ENCODE data around the gene SLC39A1. TPM values are rescaled to one million over a fixed set of nuclear protein-coding genes. Genes with fewer than 3 reads are reported as not detected.

The SLC39A1 gene
- total RNA-seq, 1 donor from 2014 or later: 28.1 TPM

- Mint-ChIP-seq H3K9me3 (ENCODE audit: unreplicated experiment) (peaks cover 7% of the 10 kb centered on the region), H3K4me3 (ENCODE audit: unreplicated experiment) (no peak overlapping the region), H3K36me3 (ENCODE audit: unreplicated experiment) (no peaks in the 10 kb centered on the region), H3K27me3 (ENCODE audit: unreplicated experiment) (peaks cover 7% of the 10 kb centered on the region), H3K27ac (ENCODE audit: unreplicated experiment) (no peak overlapping the region), H3K4me1 (ENCODE audit: low read depth, unreplicated experiment) (peaks cover 3% of the 10 kb centered on the region)
- TF ChIP-seq CTCF (IDR thresholded peaks at IDR 0.05; ENCODE audit: partially characterized antibody, unreplicated experiment): no peak
- no peak for DNase-seq
Observed at GRCh38 chr1:153944827-153945117, 18.6 kb downstream of the SLC39A1 start.

GRCh38 chr1:153944005-153944826 lies 19.1 kb downstream of the SLC39A1 start:
- Mint-ChIP-seq H3K9me3 (ENCODE audit: unreplicated experiment) (peaks cover 7% of the 10 kb centered on the region), H3K4me1 (ENCODE audit: low read depth, unreplicated experiment) (peaks cover 3% of the 10 kb centered on the region), H3K27me3 (ENCODE audit: unreplicated experiment) (peaks cover 7% of the 10 kb centered on the region), H3K36me3 (ENCODE audit: unreplicated experiment) (no peaks in the 10 kb centered on the region), H3K27ac (ENCODE audit: unreplicated experiment) (no peak overlapping the region), H3K4me3 (ENCODE audit: unreplicated experiment) (peak overlapping the region; percentile 26)
- TF ChIP-seq CTCF (IDR thresholded peaks at IDR 0.05; ENCODE audit: partially characterized antibody, unreplicated experiment): no peak
- DNase-seq: no peak

- no peak overlapping the region for H3K27ac Mint-ChIP-seq (ENCODE audit: unreplicated experiment)
Observed at GRCh38 chr1:153942766-153943549, 20.4 kb downstream of the SLC39A1 start.

GRCh38 chr1:153941826-153942725 lies 21.3 kb downstream of the SLC39A1 start:
- Mint-ChIP-seq H3K4me3 (ENCODE audit: unreplicated experiment) (no peak overlapping the region), H3K9me3 (ENCODE audit: unreplicated experiment) (peaks cover 6% of the 10 kb centered on the region), H3K27ac (ENCODE audit: unreplicated experiment) (no peak overlapping the region), H3K36me3 (ENCODE audit: unreplicated experiment) (no peaks in the 10 kb centered on the region), H3K4me1 (ENCODE audit: low read depth, unreplicated experiment) (peaks cover 3% of the 10 kb centered on the region), H3K27me3 (ENCODE audit: unreplicated experiment) (peaks cover 9% of the 10 kb centered on the region)
- DNase-seq: no peak
- TF ChIP-seq CTCF (IDR thresholded peaks at IDR 0.05; ENCODE audit: partially characterized antibody, unreplicated experiment): no peak

More at GRCh38 chr1:153942766-153943549, 20.4 kb downstream of the SLC39A1 start:
- H3K27me3 Mint-ChIP-seq (ENCODE audit: unreplicated experiment): peaks cover 9% of the 10 kb centered on the region
- DNase-seq: no peak
- no peaks in the 10 kb centered on the region for H3K36me3 Mint-ChIP-seq (ENCODE audit: unreplicated experiment)
- no peak overlapping the region for H3K4me3 Mint-ChIP-seq (ENCODE audit: unreplicated experiment)
- peaks cover 3% of the 10 kb centered on the region for H3K4me1 Mint-ChIP-seq (ENCODE audit: low read depth, unreplicated experiment)
- no peak for TF ChIP-seq CTCF (IDR thresholded peaks at IDR 0.05; ENCODE audit: partially characterized antibody, unreplicated experiment)
- peaks cover 7% of the 10 kb centered on the region for H3K9me3 Mint-ChIP-seq (ENCODE audit: unreplicated experiment)
